Sigmoid colon (tissue), 4 donors: Measurements from ENCODE around the gene RASSF7.

ENCODE experiments used
- POLR2A ChIP-seq, 2 donors: fragments of 450-650 bp; IDR thresholded peaks; one replicate each; pipeline ENCODE4 v1.6.1; 2016; ENCODE audit warnings: antibody characterized with exemption in 2 of 2, mild to moderate bottlenecking in 2 of 2, moderate library complexity in 2 of 2
- POLR2AphosphoS5 ChIP-seq, 4 donors: sonication (generic); formaldehyde crosslinking; IDR thresholded peaks; one replicate each; pipeline ENCODE4 v1.6.1; 2017; ENCODE audit warnings: antibody characterized with exemption in 4 of 4
- TF ChIP-seq, protein P1 (sequence below), 4 experiments: fragments of 450-650 bp in 3 of 4; fragments of 200-600 bp in 1 of 4; IDR thresholded peaks; one replicate each; pipeline ENCODE4 v1.5.1; 2016 to 2019; ENCODE audit warnings: antibody characterized with exemption in 4 of 4, mild to moderate bottlenecking in 3 of 4, moderate library complexity in 2 of 4

DNA sequence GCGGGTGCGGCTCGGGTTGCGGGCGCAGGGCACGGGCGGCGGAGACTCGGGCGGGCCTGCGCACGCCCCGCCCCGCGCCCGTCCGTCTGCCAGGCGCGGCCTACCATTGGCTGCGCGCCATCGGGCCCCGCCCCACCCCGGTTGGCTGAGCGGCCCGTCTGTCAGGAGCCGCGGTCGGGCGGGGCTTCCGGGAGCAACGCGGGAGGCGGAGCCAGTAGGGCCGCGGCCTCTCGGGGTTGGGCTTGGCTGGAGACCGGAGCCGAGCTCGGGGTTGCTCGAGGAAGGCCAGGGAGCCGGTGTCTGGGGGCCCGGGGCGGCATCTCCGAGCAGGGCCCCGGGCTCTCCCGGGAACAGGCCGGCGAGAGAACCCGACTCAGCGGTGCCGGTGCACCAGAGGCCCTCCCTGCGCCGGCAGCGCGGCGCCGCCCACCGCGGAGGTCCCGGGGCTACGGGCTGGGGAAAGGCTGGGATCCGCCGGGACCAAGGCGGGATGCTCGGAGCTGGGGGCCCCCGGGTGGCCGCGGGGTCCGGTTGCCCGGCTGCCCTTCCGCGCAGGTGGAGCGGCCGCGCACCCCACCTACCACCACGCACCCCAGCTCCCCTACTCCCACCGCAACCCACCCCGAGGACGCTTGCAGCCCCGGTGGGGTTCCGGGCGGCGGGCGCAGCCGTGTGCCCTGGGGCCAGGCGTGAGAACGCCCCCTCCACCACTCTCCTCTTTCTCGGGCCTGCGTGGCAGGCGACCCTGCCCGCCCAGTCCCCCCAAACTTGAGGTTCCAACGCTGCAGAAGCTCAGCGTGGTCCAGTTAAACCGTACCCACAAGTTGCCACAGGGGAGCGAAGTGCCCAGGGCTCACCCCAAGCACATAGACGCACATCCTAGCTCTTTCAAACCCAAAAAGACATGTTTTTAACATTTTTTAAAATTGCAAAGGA is 25.0 kb upstream of the RASSF7 start, which contains the start of gene HRAS:
- TF ChIP-seq POLR2A (IDR thresholded peaks at IDR 0.05) = peak in 1 of 2 donors; percentile 50
- TF ChIP-seq, protein P1, sequence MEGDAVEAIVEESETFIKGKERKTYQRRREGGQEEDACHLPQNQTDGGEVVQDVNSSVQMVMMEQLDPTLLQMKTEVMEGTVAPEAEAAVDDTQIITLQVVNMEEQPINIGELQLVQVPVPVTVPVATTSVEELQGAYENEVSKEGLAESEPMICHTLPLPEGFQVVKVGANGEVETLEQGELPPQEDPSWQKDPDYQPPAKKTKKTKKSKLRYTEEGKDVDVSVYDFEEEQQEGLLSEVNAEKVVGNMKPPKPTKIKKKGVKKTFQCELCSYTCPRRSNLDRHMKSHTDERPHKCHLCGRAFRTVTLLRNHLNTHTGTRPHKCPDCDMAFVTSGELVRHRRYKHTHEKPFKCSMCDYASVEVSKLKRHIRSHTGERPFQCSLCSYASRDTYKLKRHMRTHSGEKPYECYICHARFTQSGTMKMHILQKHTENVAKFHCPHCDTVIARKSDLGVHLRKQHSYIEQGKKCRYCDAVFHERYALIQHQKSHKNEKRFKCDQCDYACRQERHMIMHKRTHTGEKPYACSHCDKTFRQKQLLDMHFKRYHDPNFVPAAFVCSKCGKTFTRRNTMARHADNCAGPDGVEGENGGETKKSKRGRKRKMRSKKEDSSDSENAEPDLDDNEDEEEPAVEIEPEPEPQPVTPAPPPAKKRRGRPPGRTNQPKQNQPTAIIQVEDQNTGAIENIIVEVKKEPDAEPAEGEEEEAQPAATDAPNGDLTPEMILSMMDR (IDR thresholded peaks at IDR 0.05) = no peak
- peak in 3 of 4 donors; percentile 70 to 86 (median 78) for TF ChIP-seq POLR2AphosphoS5 (IDR thresholded peaks at IDR 0.05)
